IgD-negative memory B cell (primary cell): ENCODE results near the gene LARP4B. TPM values are rescaled to one million over a fixed set of nuclear protein-coding genes. Genes with fewer than 3 reads are reported as not detected.
A peak's percentile ranks its signal among the peaks of the same experiment; 100 is the strongest.

ENCODE experiments used
- H3K27ac Mint-ChIP-seq, 3 donors: one replicate each; pipeline ENCODE4 v1.8.0; 2020 to 2022; ENCODE audit warnings: mild to moderate bottlenecking in 3 of 3, mixed read lengths in 3 of 3, moderate library complexity in 1 of 3
- H3K27me3 Mint-ChIP-seq: one replicate; pipeline ENCODE4 v1.8.0; 2021; ENCODE audit warnings: mixed read lengths
- H3K36me3 Mint-ChIP-seq: one replicate; pipeline ENCODE4 v1.8.0; 2020; ENCODE audit warnings: mild to moderate bottlenecking, mixed read lengths
- H3K4me1 Mint-ChIP-seq, 3 donors: one replicate each; pipeline ENCODE4 v1.8.0; 2020 to 2022; ENCODE audit warnings: mixed read lengths in 3 of 3, mild to moderate bottlenecking in 1 of 3
- H3K4me3 Mint-ChIP-seq, 4 donors: one replicate each; pipeline ENCODE4 v1.8.0; 2020 to 2022; ENCODE audit warnings: mild to moderate bottlenecking in 4 of 4, mixed read lengths in 4 of 4, moderate library complexity in 3 of 4
- H3K9me3 Mint-ChIP-seq, 3 donors: one replicate each; pipeline ENCODE4 v1.8.0; 2020 to 2021; ENCODE audit warnings: mixed read lengths in 3 of 3, mild to moderate bottlenecking in 1 of 3
- polyA plus RNA-seq: library from polyadenylated mRNA; unstranded; fragments of 300-500 nt; fragmentation: Illumina TruSeq; gene quantifications from one replicate; pipeline ENCODE4 v1.2.3, GENCODE V29; 2021

The LARP4B gene
- polyA plus RNA-seq, 1 donor from 2014 or later: 31.3 TPM

DNA sequence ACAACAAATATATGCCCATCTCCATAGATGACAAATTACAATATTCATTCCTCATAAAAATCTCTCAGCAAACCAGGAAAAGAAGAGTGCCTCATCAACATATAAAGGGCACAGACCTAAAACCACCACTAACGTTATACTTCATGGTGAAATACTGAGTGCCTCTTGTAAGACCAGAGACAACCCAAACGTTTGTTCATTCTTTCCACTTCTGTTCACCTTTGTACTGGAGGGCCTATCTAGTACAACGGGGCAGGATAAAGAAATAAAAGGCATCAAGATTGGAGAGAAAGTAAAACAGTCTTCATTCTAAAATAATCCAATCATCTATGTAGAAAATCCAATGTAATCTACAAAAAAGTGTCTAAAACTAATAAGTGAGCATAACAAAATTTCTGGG lies 79.1 kb downstream of the LARP4B start:
- Mint-ChIP-seq H3K27ac (peak overlapping the region; percentile 92 to 94 (median 93)), H3K4me3 (peak overlapping the region; percentile 62 to 88 (median 63)), H3K9me3 (peaks cover 0 to 4% (median 0%) of the 10 kb centered on the region in 3 donors), H3K4me1 (peaks cover 28 to 43% (median 40%) of the 10 kb centered on the region in 3 donors), H3K27me3 (no peaks in the 10 kb centered on the region), H3K36me3 (peaks cover 4% of the 10 kb centered on the region)

DNA sequence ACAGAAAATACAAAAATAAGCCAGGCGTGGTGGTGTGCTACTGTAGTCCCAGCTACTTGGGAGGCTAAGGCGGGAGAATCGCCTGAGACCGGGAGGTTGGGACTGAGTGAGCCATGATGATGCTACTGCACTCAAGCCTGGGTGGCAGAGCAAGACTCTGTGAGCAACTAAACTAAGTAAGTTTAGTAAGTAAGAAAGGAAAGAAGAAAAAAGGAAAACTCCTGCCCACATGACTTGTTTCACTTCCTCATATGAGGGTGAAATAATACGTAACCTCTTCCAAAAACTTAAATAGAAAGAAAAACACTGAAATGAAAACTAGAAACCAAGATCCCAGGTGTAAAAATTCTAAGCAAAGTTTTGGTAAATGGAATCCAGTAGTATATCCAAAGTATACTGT lies 79.6 kb downstream of the LARP4B start:
- peaks cover 30 to 44% (median 37%) of the 10 kb centered on the region in 3 donors for H3K4me1 Mint-ChIP-seq
- peaks cover 0 to 4% (median 0%) of the 10 kb centered on the region in 3 donors for H3K9me3 Mint-ChIP-seq
- H3K27me3 Mint-ChIP-seq: no peaks in the 10 kb centered on the region
- H3K4me3 Mint-ChIP-seq: peak overlapping the region; percentile 62 to 88 (median 63)
- peaks cover 6% of the 10 kb centered on the region for H3K36me3 Mint-ChIP-seq
- H3K27ac Mint-ChIP-seq: peak overlapping the region; percentile 92 to 94 (median 93)

DNA sequence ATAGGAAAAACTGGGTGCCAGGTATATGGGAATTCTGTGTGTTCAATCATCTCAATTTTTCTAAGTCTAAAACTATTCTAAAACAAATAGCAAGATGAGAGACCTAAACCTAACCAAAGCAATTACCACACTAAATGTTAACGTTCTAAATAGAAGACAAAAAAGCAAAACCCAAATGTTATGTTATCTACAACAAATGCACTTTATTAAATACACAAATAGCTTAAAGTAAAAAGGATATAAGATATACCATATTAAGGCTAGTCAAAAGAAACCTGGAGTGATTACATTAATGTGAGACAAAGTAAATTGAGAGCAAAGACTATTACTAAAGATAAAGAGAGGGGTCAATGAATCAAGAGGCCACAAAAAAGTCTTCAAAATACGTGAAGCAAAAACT lies 81.4 kb downstream of the LARP4B start:
- Mint-ChIP-seq H3K4me1 (peaks cover 38 to 50% (median 39%) of the 10 kb centered on the region in 3 donors), H3K36me3 (peaks cover 4% of the 10 kb centered on the region)

DNA sequence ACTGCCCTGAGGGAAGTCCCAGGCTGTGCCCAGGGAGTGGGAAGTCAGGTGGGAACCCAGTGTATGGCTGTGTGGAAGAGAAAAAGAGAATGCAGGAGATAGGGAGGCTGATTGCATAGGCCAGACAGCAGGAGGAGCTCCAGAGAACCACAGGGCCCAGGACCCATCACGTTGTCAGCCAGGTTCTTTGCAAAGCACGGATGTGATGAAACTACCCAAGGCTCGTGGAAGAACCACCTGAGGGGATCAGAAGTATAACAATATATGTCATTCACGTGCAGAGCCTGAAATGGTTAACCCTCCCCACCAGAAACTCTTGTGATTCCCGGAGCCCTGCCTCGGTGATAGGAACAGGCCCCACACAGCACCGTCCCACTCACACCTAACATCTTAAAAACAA lies 83.6 kb downstream of the LARP4B start:
- peaks cover 0 to 4% (median 0%) of the 10 kb centered on the region in 3 donors for H3K9me3 Mint-ChIP-seq
- peaks cover 30 to 43% (median 36%) of the 10 kb centered on the region in 3 donors for H3K4me1 Mint-ChIP-seq
- H3K27ac Mint-ChIP-seq: no peak overlapping the region
- peaks cover 9% of the 10 kb centered on the region for H3K36me3 Mint-ChIP-seq
- H3K27me3 Mint-ChIP-seq: no peaks in the 10 kb centered on the region
- H3K4me3 Mint-ChIP-seq: peak overlapping the region in 1 of 4 donors; percentile 82

More for the DNA sequence above, 81.4 kb downstream of the LARP4B start:
- Mint-ChIP-seq H3K4me3 (peak overlapping the region in 1 of 4 donors; percentile 70), H3K9me3 (peaks cover 0 to 4% (median 0%) of the 10 kb centered on the region in 3 donors), H3K27ac (no peak overlapping the region), H3K27me3 (no peaks in the 10 kb centered on the region)

DNA sequence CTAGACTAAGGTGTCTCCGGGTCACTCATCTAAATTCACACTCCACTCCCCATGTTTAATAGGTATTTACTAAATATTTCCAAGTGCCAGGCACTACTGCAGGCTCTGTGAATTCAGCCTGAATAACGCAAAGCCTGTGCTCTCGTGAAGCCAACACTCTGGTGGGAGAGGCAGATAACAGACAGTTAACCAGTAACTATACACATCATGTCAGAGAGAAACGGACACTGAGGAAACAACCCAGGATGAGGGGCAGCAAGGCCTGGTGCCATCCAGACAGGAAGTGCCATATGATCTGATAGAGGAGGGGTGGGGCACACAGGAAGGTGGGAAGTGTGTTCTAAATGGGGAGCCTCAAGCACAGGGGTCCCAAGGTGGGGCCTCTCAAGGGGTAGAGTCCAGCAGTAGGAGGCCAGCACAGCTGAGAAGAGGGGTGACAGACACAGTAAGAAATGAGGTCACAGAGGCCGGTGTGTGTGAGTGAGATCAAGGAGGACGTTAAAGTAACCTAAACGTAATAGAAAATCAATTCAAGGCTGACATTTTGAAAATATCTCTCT lies 85.3 kb downstream of the LARP4B start:
- peak overlapping the region in 2 of 3 donors; percentile 3 to 18 for H3K27ac Mint-ChIP-seq
- H3K36me3 Mint-ChIP-seq: peaks cover 9% of the 10 kb centered on the region
- H3K4me1 Mint-ChIP-seq: peaks cover 17 to 26% (median 23%) of the 10 kb centered on the region in 3 donors

DNA sequence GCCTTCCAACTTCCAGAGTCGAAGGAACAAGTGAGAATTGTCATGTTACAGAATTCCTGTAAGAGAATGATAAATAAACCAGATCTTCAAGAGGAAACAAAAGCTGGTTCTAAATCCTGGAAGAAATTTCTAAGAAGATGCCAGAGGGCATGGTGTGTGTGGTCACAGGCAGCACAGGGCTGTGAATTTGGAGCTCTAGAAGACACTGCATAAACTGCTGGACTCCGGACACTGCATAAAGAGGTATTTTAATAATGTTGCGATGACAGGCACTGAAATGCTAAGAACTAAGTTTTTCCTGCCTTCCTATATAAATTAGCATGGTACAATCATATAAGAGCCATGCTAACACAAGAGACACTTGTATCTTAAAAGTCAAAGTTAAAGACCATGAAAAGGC lies 86.0 kb downstream of the LARP4B start:
- peaks cover 0 to 4% (median 0%) of the 10 kb centered on the region in 3 donors for H3K9me3 Mint-ChIP-seq
- H3K27ac Mint-ChIP-seq: peak overlapping the region in 1 of 3 donors; percentile 18
- H3K36me3 Mint-ChIP-seq: peaks cover 9% of the 10 kb centered on the region
- H3K27me3 Mint-ChIP-seq: no peaks in the 10 kb centered on the region
- no peak overlapping the region for H3K4me3 Mint-ChIP-seq
- peaks cover 16 to 24% (median 19%) of the 10 kb centered on the region in 3 donors for H3K4me1 Mint-ChIP-seq

More for the DNA sequence above, 85.3 kb downstream of the LARP4B start:
- Mint-ChIP-seq H3K27me3 (no peaks in the 10 kb centered on the region), H3K9me3 (peaks cover 0 to 4% (median 0%) of the 10 kb centered on the region in 3 donors), H3K4me3 (no peak overlapping the region)

DNA sequence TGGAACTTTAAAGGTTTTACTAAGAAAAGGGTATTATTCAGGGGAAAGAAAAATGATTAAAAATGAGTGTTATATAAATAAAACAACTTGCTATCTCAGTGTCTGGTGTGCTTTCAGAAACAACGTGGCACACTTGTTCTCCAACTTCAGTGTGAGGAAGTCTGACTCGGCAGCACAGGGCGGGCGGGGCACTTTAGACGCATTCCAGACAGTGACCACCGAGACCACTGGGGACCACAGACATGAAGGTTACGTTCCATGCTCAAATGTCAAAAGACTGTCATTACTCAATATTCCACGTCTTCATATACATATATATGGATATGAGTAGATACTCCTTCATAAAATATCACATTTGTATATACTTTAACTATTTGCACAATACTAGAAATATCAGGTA lies 87.0 kb downstream of the LARP4B start:
- peaks cover 0 to under 1% (median 0%) of the 10 kb centered on the region in 3 donors for H3K9me3 Mint-ChIP-seq
- H3K36me3 Mint-ChIP-seq: peaks cover 7% of the 10 kb centered on the region
- H3K27me3 Mint-ChIP-seq: no peaks in the 10 kb centered on the region
- H3K27ac Mint-ChIP-seq: peak overlapping the region in 1 of 3 donors; percentile 7
- H3K4me1 Mint-ChIP-seq: peaks cover 16 to 24% (median 19%) of the 10 kb centered on the region in 3 donors
- no peak overlapping the region for H3K4me3 Mint-ChIP-seq

DNA sequence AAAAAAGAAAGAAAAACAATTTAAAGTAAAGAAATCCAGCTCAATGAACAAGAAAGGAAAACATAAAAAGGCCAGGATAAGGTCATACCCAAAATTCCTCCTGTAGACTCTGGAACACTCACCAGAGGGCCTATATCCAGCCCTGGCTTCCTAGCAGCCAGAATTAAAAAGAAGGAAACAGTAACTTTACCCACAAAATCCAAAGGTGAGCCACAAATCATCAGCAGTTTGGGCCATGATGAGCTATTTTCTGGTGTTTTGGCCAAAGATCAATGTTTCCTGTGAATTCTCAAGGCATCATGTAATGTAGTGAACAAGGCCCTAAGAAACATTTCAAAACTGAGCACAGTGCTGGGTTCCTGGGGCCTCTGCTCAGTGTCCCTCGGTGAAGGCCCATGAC lies 87.8 kb downstream of the LARP4B start:
- H3K4me1 Mint-ChIP-seq: peaks cover 12 to 24% (median 19%) of the 10 kb centered on the region in 3 donors
- H3K9me3 Mint-ChIP-seq: no peaks in the 10 kb centered on the region
- H3K27ac Mint-ChIP-seq: no peak overlapping the region
- peaks cover 7% of the 10 kb centered on the region for H3K36me3 Mint-ChIP-seq
- H3K4me3 Mint-ChIP-seq: no peak overlapping the region
- H3K27me3 Mint-ChIP-seq: no peaks in the 10 kb centered on the region

DNA sequence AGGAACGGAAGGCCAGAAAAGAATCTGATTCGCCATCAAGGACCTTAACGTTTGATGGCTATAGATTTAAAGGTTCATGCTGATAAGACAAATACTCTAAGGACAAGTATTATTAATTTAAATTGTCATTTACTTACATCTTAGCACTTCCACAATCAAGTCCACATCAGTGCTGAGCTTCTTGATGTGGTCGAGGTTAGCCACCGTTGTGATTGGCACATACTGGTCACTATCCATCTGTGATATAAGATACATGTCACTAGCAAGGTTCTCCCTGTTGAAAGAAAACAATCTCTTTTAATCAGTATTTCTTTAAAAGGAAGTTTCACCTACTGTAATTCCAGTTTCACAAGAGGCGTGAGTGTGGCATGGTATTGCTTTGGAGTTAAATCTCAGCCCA lies 88.7 kb downstream of the LARP4B start:
- H3K4me1 Mint-ChIP-seq: peaks cover 12 to 22% (median 18%) of the 10 kb centered on the region in 3 donors
- no peak overlapping the region for H3K4me3 Mint-ChIP-seq
- H3K36me3 Mint-ChIP-seq: peaks cover 7% of the 10 kb centered on the region
- H3K27me3 Mint-ChIP-seq: no peaks in the 10 kb centered on the region
- no peak overlapping the region for H3K27ac Mint-ChIP-seq
- no peaks in the 10 kb centered on the region for H3K9me3 Mint-ChIP-seq

DNA sequence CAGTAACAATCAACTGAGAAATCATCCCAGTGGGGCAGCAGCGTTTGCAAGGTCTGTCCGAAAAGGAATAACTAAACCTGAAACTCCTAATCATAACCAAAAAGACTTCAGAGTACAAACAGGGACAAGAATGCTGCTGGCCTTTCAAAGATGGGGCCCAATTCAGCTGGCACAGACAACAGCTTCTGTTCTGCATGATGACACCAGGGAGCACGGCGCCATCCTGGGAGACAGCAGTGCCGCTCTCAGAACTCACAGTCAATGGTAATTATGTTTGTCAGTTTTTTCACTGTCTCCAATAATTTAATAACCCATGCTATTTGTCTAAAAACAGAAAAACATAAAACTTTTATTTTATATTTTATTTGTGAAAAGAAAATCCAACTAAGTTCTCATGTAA lies 90.0 kb downstream of the LARP4B start:
- no peaks in the 10 kb centered on the region for H3K27me3 Mint-ChIP-seq
- no peaks in the 10 kb centered on the region for H3K9me3 Mint-ChIP-seq
- no peak overlapping the region for H3K4me3 Mint-ChIP-seq
- H3K4me1 Mint-ChIP-seq: peaks cover 12 to 16% (median 12%) of the 10 kb centered on the region in 3 donors
- H3K36me3 Mint-ChIP-seq: peaks cover 5% of the 10 kb centered on the region
- H3K27ac Mint-ChIP-seq: no peak overlapping the region

DNA sequence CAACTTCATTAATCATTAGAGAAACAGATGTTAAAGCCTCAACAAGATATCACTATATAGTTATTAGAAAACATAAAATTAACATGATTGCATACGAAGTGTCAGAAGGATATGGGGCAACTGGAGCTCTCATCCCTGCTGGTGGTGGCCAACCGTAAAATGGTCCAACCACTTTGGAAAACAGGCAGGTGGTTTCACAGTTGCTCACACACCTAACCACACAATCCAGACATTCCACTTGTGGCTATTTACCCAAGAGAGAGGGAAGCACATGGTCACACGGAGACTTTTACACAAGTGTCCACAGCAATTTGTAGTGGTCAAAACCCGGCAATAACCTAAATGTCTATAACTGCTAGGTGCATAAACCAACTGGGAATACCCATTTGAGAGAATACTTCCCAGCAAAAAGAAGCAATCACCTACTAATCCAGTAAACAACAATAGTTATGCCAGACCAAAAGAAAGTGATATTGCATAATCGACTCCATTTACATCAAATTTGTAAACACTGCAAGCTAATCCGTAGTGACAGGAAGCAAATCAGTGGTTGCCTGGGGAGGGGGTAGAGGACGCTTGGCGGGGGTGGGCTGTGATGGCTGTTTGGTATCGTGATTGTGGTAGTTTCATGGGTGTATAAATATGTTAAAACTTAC lies 91.8 kb downstream of the LARP4B start:
- peaks cover 5% of the 10 kb centered on the region for H3K36me3 Mint-ChIP-seq
- no peaks in the 10 kb centered on the region for H3K27me3 Mint-ChIP-seq
- no peak overlapping the region for H3K4me3 Mint-ChIP-seq
- H3K4me1 Mint-ChIP-seq: peaks cover 0 to 3% (median 2%) of the 10 kb centered on the region in 3 donors
- H3K9me3 Mint-ChIP-seq: no peaks in the 10 kb centered on the region
- no peak overlapping the region for H3K27ac Mint-ChIP-seq

DNA sequence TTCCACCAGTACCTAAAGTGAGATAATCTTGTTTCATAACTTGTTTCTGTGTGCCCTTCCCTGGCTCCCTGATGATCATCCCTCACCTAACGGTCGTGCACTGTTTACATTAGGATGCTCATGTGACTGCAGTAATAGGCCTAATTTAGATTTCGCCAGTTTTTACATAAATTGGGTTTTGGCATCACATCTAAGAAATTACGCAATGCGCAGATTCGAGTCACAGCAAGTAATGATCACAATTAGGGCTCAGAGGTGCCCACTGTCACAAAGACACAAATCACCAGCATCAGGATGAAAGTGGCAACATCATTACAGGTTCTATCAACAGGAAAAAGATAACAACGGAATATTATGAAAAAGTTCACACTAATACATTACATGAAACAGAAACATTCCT lies 94.7 kb downstream of the LARP4B start:
- Mint-ChIP-seq H3K36me3 (no peaks in the 10 kb centered on the region), H3K4me1 (peaks cover 0 to 4% (median 0%) of the 10 kb centered on the region in 3 donors), H3K9me3 (no peaks in the 10 kb centered on the region), H3K4me3 (no peak overlapping the region), H3K27me3 (no peaks in the 10 kb centered on the region), H3K27ac (no peak overlapping the region)

DNA sequence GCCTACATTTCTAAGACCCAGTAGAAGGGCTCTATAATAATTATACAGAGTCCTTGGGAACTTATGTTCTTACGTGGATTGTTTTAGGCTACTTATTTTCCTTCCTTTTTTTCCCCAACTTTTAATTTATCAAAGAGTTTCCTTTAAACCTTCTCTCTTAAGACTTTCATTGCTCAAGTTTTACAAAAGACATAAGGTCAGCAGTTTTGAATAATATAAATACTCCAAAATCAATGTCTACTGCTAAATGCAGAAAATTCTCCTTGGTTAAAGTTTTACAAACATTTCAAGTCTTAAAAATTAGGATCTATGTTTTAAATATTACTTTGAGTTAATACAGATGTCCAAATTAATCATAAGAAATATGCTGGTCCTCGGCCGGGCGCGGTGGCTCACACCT lies 97.0 kb downstream of the LARP4B start:
- Mint-ChIP-seq H3K27ac (no peak overlapping the region), H3K9me3 (no peaks in the 10 kb centered on the region), H3K4me1 (peaks cover 0 to 8% (median 0%) of the 10 kb centered on the region in 3 donors), H3K36me3 (peaks cover 3% of the 10 kb centered on the region), H3K27me3 (no peaks in the 10 kb centered on the region), H3K4me3 (no peak overlapping the region)

DNA sequence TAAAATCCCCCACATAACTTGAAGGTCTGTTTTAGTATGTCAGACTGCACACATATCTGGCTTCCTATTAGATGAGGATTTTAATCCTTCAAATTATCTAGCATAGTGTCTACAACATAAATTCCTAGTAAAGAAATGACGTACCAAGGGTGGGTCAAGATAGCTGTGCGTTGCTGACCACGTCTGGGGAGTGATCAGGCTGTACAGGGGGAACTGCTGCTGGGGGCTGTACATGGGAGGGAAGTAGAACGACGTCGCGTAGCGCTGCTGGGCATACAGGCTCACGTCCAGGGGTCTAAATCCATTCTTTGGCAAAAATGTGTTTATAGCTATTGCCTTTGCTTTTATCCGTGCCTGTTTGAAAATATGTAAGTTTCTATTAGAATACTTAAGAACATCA lies 102.3 kb downstream of the LARP4B start:
- no peaks in the 10 kb centered on the region for H3K9me3 Mint-ChIP-seq
- H3K4me1 Mint-ChIP-seq: peaks cover 2 to 17% (median 5%) of the 10 kb centered on the region in 3 donors
- H3K27me3 Mint-ChIP-seq: no peaks in the 10 kb centered on the region
- peaks cover 5% of the 10 kb centered on the region for H3K36me3 Mint-ChIP-seq
- H3K4me3 Mint-ChIP-seq: no peak overlapping the region
- peak overlapping the region in 2 of 3 donors; percentile 7 to 84 for H3K27ac Mint-ChIP-seq

DNA sequence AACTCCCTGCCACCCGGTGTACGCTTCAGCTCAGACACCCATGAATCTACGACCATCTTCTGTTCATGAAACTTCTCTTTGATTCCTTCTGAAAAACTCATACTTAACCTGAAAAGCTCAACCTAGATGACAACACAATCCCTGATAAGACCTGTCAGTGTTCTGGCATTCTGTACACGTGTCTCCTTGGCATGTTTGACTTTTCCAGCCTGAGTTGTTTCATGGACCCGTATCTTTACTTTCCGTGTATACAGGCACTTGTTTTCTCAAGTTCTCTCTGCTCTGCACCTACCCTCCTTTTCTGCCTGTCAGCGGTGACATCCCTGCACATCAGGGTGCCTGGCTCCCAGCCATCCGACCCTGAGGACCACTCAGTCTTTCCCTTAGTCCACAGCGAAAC lies 103.3 kb downstream of the LARP4B start:
- H3K36me3 Mint-ChIP-seq: peaks cover 12% of the 10 kb centered on the region
- peak overlapping the region in 1 of 3 donors; percentile 0 for H3K27ac Mint-ChIP-seq
- no peaks in the 10 kb centered on the region for H3K27me3 Mint-ChIP-seq
- peaks cover 11 to 16% (median 15%) of the 10 kb centered on the region in 3 donors for H3K4me1 Mint-ChIP-seq
- H3K4me3 Mint-ChIP-seq: no peak overlapping the region
- no peaks in the 10 kb centered on the region for H3K9me3 Mint-ChIP-seq
